K562 (cell line): ENCODE data around the gene TRIP6. TPM values are rescaled to one million over a fixed set of nuclear protein-coding genes. Genes with fewer than 3 reads are reported as not detected.

Experiments used
- FOXK2 ChIP-seq, 2 experiments: fragments of 450-650 bp; IDR thresholded peaks in 1 of 2; conservative IDR thresholded peaks in 1 of 2; 2 replicates each; pipeline ENCODE4 v1.6.1; 2016; ENCODE audit warnings: low read depth in 2 of 2, mild to moderate bottlenecking in 1 of 2
- FUS ChIP-seq: fragments of 200-400 bp; formaldehyde crosslinking; optimal IDR thresholded peaks from 2 replicates; pipeline ENCODE3; 2017; ENCODE audit warnings: low read depth, low read length
- KAT8 ChIP-seq: fragments of 450-650 bp; IDR thresholded peaks from 2 replicates; pipeline ENCODE4 v1.6.1; 2016; ENCODE audit warnings: low read depth, mild to moderate bottlenecking
- KLF10 ChIP-seq: fragments of 250-450 bp; sonication (Bioruptor Pico); IDR thresholded peaks from 2 replicates; pipeline ENCODE4 v1.6.1; 2021; ENCODE audit warnings: matching md5 sums
- MNT ChIP-seq, 2 experiments: fragments of 450-650 bp; conservative IDR thresholded peaks; 2 replicates each; pipeline ENCODE4 v1.6.1; 2017; ENCODE audit warnings: mild to moderate bottlenecking in 2 of 2, moderate library complexity in 2 of 2
- MTA1 ChIP-seq: fragments of 450-650 bp; IDR thresholded peaks from 2 replicates; pipeline ENCODE4 v1.6.1; 2017; ENCODE audit warnings: borderline replicate concordance
- NRF1 ChIP-seq, 2 experiments: fragments of 450-650 bp; IDR thresholded peaks in 1 of 2; conservative IDR thresholded peaks in 1 of 2; 2 replicates each; pipeline ENCODE4 v1.6.1; 2014; ENCODE audit warnings: mild to moderate bottlenecking in 2 of 2
- PKNOX1 ChIP-seq: fragments of 450-650 bp; IDR thresholded peaks from 2 replicates; pipeline ENCODE4 v1.6.1; 2016
- TAF1 ChIP-seq: IDR thresholded peaks from 2 replicates; pipeline ENCODE4 v1.6.1; 2011; ENCODE audit warnings: mild to moderate bottlenecking, low read length, moderate library complexity; ENCODE audit not compliant: insufficient read depth, control insufficient read depth, severe bottlenecking; ENCODE audit errors: extremely low read depth
- TRIM24 ChIP-seq, 2 experiments: fragments of 450-650 bp; IDR thresholded peaks; 2 replicates each; pipeline ENCODE4 v1.6.1; 2016
- YY1 ChIP-seq, 3 experiments: IDR thresholded peaks; 2 replicates each; pipeline ENCODE4 v1.6.1; 2011; ENCODE audit warnings: low read length in 2 of 3, mild to moderate bottlenecking in 2 of 3, moderate library complexity in 2 of 3, borderline replicate concordance in 1 of 3, control low read depth in 1 of 3, low read depth in 1 of 3; ENCODE audit not compliant: insufficient read depth in 3 of 3, insufficient replicate concordance in 2 of 3, control insufficient read depth in 1 of 3, insufficient read length in 1 of 3; ENCODE audit errors: extremely low read depth in 1 of 3
- ZNF263 ChIP-seq: sonication (generic); formaldehyde crosslinking; IDR thresholded peaks from 2 replicates; pipeline ENCODE4 v1.8.0; 2022; ENCODE audit warnings: mild to moderate bottlenecking, missing genetic modification reagents, borderline replicate concordance
- ZNF830 ChIP-seq: fragments of 250-450 bp; sonication (Bioruptor Pico); IDR thresholded peaks from 2 replicates; pipeline ENCODE4 v1.5.0; 2021; ENCODE audit warnings: mild to moderate bottlenecking
- ZSCAN29 ChIP-seq: fragments of 450-650 bp; IDR thresholded peaks from 2 replicates; pipeline ENCODE4 v1.6.1; 2017
- polyA plus RNA-seq, 8 experiments: library from polyadenylated mRNA; depleted of rRNA in 4 of 8; stranded (reverse) in 5 of 8; unstranded in 3 of 8; fragments of >200 nt; fragmentation: Nextera tagmentation in 2 of 8; fragmentation: Illumina TruSeq in 1 of 8; extraction: Ambion mirVana in 2 of 8; extraction: Trizol in 1 of 8; gene quantifications; 2 replicates each; pipeline versions ENCODE4 v1.2.1 to v1.2.3, GENCODE V29; 2011 to 2014; ENCODE audit warnings: inconsistent platforms in 1 of 8, missing spikeins in 1 of 8
- total RNA-seq, 7 experiments: library from RNA; depleted of rRNA in 6 of 7; stranded (reverse); fragments of >200 nt in 6 of 7; fragmentation: Illumina TruSeq in 2 of 7; extraction: Trizol in 2 of 7; gene quantifications; 2 replicates each; pipeline versions ENCODE4 v1.2.1 to v1.2.3, GENCODE V29; 2011 to 2021; ENCODE audit warnings: low replicate concordance in 1 of 7
- TF ChIP-seq, protein P1 (sequence below), 2 experiments: fragments of 450-650 bp in 1 of 2; sonication (generic) in 1 of 2; formaldehyde crosslinking in 1 of 2; IDR thresholded peaks in 1 of 2; conservative IDR thresholded peaks in 1 of 2; 2 replicates each; pipeline versions ENCODE4 v1.6.1 to v1.8.1; 2016 to 2023; ENCODE audit warnings: mild to moderate bottlenecking in 2 of 2, moderate library complexity in 2 of 2, inconsistent platforms in 1 of 2, missing genetic modification reagents in 1 of 2
- TF ChIP-seq, protein P2 (sequence below): sonication (generic); formaldehyde crosslinking; IDR thresholded peaks from 2 replicates; pipeline ENCODE4 v1.8.0; 2022; ENCODE audit warnings: mild to moderate bottlenecking, missing genetic modification reagents

TRIP6 gene
- total and polyA plus RNA-seq, 9 of the 15 experiments (the other 6 are each of a cell fraction or from before 2014, with no cell fraction given): 5.9 to 141 (median 54.0) TPM

- TF ChIP-seq, protein P1, sequence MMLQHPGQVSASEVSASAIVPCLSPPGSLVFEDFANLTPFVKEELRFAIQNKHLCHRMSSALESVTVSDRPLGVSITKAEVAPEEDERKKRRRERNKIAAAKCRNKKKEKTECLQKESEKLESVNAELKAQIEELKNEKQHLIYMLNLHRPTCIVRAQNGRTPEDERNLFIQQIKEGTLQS (IDR thresholded peaks at IDR 0.05): peak; percentile 85
- TF ChIP-seq, protein P1 (CRISPR knock-in tag; conservative IDR thresholded peaks at IDR 0.05): 0 out of 2 replicates have a peak, but pooled peaks have one; percentile 28
- TF ChIP-seq MTA1 (0 out of 2 replicates have a peak, but pooled peaks have one; percentile 64), TAF1 (peak; percentile 83), MNT (conservative IDR thresholded peaks at IDR 0.05) (peak; percentile 87 to 91), TRIM24 (IDR thresholded peaks at IDR 0.05) (peak in 1 of 2 experiments; percentile 45; a peak in 1 of 4 replicates), NRF1 (conservative IDR thresholded peaks at IDR 0.05 in 1 of 2, IDR thresholded peaks at IDR 0.05 in 1 of 2) (peak; percentile 70 to 74), ZNF263 (CRISPR knock-in tag) (peak; percentile 48; the same call in 1 of the 2 replicates), FOXK2 (conservative IDR thresholded peaks at IDR 0.05 in 1 of 2, IDR thresholded peaks at IDR 0.05 in 1 of 2; ENCODE audit: low read depth in 2 of 2) (peak; percentile 69 to 81), YY1 (IDR thresholded peaks at IDR 0.05; ENCODE audit: borderline replicate concordance in 1 of 3, control insufficient read depth in 1 of 3, extremely low read depth in 1 of 3, insufficient read depth in 3 of 3, insufficient read length in 1 of 3, insufficient replicate concordance in 2 of 3, low read depth in 1 of 3, low read length in 2 of 3) (peak; percentile 97 to 99 (median 99)), ZSCAN29 (peak; percentile 86), KLF10 (CRISPR knock-in tag) (no peak), ZNF830 (CRISPR knock-in tag) (no peak), KAT8 (no peak), FUS (no peak), PKNOX1 (peak; percentile 74)
- TF ChIP-seq, protein P2, sequence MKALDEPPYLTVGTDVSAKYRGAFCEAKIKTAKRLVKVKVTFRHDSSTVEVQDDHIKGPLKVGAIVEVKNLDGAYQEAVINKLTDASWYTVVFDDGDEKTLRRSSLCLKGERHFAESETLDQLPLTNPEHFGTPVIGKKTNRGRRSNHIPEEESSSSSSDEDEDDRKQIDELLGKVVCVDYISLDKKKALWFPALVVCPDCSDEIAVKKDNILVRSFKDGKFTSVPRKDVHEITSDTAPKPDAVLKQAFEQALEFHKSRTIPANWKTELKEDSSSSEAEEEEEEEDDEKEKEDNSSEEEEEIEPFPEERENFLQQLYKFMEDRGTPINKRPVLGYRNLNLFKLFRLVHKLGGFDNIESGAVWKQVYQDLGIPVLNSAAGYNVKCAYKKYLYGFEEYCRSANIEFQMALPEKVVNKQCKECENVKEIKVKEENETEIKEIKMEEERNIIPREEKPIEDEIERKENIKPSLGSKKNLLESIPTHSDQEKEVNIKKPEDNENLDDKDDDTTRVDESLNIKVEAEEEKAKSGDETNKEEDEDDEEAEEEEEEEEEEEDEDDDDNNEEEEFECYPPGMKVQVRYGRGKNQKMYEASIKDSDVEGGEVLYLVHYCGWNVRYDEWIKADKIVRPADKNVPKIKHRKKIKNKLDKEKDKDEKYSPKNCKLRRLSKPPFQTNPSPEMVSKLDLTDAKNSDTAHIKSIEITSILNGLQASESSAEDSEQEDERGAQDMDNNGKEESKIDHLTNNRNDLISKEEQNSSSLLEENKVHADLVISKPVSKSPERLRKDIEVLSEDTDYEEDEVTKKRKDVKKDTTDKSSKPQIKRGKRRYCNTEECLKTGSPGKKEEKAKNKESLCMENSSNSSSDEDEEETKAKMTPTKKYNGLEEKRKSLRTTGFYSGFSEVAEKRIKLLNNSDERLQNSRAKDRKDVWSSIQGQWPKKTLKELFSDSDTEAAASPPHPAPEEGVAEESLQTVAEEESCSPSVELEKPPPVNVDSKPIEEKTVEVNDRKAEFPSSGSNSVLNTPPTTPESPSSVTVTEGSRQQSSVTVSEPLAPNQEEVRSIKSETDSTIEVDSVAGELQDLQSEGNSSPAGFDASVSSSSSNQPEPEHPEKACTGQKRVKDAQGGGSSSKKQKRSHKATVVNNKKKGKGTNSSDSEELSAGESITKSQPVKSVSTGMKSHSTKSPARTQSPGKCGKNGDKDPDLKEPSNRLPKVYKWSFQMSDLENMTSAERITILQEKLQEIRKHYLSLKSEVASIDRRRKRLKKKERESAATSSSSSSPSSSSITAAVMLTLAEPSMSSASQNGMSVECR (CRISPR knock-in tag): no peak
Measured at GRCh38 chr7:100837099-100837836, 29.9 kb upstream of the TRIP6 start (continued).
